Skin epidermis (tissue), 12 donors: ENCODE data around the gene AMBN.

ENCODE experiments used
- H3K27ac ChIP-seq, 21 experiments: fragments of 200-600 bp; sonication (generic) in 11 of 21; one replicate each; pipeline ENCODE4 v1.5.0; 2020; ENCODE audit warnings: mild to moderate bottlenecking in 3 of 21, inconsistent platforms in 2 of 21, moderate library complexity in 2 of 21
- H3K4me3 ChIP-seq, 7 experiments: fragments of 200-600 bp; sonication (generic) in 2 of 7; one replicate each; pipeline ENCODE4 v1.5.0; 2020; ENCODE audit warnings: inconsistent platforms in 2 of 7, mild to moderate bottlenecking in 2 of 7, moderate library complexity in 1 of 7

Gene AMBN

GRCh38 chr4:70654605-70655011, 62.6 kb downstream of the AMBN start:
- no peak overlapping the region for H3K27ac ChIP-seq

More at GRCh38 chr4:70654605-70655011, 62.6 kb downstream of the AMBN start:
- no peak overlapping the region for H3K4me3 ChIP-seq
